OCI-LY7 (cell line): ENCODE measurements around the gene SYNPO.

ENCODE experiments used
- CTCF ChIP-seq: fragments of 200-600 bp; sonication (generic); conservative IDR thresholded peaks from 2 replicates; pipeline ENCODE4 v1.5.1; 2014; ENCODE audit warnings: mild to moderate bottlenecking, antibody characterized with exemption, low read length, moderate library complexity, mixed read lengths
- EZH2phosphoT487 ChIP-seq: fragments of 200-600 bp; sonication (generic); IDR thresholded peaks from 2 replicates; pipeline ENCODE4 v1.6.1; 2018; ENCODE audit warnings: low read depth, borderline replicate concordance, mild to moderate bottlenecking, mixed run types, antibody characterized with exemption, low read length, moderate library complexity, mixed read lengths

GRCh38 chr5:150622157-150622556 is 18.3 kb upstream of the SYNPO start:
- TF ChIP-seq CTCF, result no peak
- TF ChIP-seq EZH2phosphoT487, result no peak
